ENCODE data around the gene MCM9. TPM values are rescaled to one million over a fixed set of nuclear protein-coding genes. Genes with fewer than 3 reads are reported as not detected.
A peak's percentile ranks its signal among the peaks of the same experiment; 100 is the strongest.

The MCM9 gene
- total and polyA plus RNA-seq, 2 of the 13 experiments (the other 11 are each of a cell fraction or from before 2014, with no cell fraction given), result 3.8 to 17.2 TPM

GRCh38 chr6:118893064-118893806, 41.7 kb downstream of the MCM9 start (continued):
- TF ChIP-seq, protein P1, sequence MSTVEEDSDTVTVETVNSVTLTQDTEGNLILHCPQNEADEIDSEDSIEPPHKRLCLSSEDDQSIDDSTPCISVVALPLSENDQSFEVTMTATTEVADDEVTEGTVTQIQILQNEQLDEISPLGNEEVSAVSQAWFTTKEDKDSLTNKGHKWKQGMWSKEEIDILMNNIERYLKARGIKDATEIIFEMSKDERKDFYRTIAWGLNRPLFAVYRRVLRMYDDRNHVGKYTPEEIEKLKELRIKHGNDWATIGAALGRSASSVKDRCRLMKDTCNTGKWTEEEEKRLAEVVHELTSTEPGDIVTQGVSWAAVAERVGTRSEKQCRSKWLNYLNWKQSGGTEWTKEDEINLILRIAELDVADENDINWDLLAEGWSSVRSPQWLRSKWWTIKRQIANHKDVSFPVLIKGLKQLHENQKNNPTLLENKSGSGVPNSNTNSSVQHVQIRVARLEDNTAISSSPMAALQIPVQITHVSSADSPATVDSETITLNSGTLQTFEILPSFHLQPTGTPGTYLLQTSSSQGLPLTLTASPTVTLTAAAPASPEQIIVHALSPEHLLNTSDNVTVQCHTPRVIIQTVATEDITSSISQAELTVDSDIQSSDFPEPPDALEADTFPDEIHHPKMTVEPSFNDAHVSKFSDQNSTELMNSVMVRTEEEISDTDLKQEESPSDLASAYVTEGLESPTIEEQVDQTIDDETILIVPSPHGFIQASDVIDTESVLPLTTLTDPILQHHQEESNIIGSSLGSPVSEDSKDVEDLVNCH (CRISPR knock-in tag; IDR thresholded peaks at IDR 0.05), result no peak
- TF ChIP-seq SNAPC2 (CRISPR knock-in tag; IDR thresholded peaks at IDR 0.05) (no peak), ZNF724P (CRISPR knock-in tag; IDR thresholded peaks at IDR 0.05; ENCODE audit: borderline replicate concordance) (no peak), ZNF761 (CRISPR knock-in tag; conservative IDR thresholded peaks at IDR 0.05) (no peak), ZNF512 (CRISPR knock-in tag; IDR thresholded peaks at IDR 0.05) (peak; percentile 78; the same call in 1 of the 2 replicates), KAT8 (CRISPR knock-in tag; IDR thresholded peaks at IDR 0.05) (no peak), DR1 (CRISPR knock-in tag; IDR thresholded peaks at IDR 0.05) (no peak), KLF15 (CRISPR knock-in tag; IDR thresholded peaks at IDR 0.05; ENCODE audit: borderline replicate concordance) (0 out of 2 replicates have a peak, but pooled peaks have one; percentile 12), NR1H2 (CRISPR knock-in tag; IDR thresholded peaks at IDR 0.05; ENCODE audit: borderline replicate concordance, low read depth) (no peak), FOXP1 (IDR thresholded peaks at IDR 0.05) (no peak), FOXP1 (CRISPR knock-in tag; IDR thresholded peaks at IDR 0.05) (no peak), ZNF576 (CRISPR knock-in tag; IDR thresholded peaks at IDR 0.05) (no peak)
- TF ChIP-seq, protein P2, sequence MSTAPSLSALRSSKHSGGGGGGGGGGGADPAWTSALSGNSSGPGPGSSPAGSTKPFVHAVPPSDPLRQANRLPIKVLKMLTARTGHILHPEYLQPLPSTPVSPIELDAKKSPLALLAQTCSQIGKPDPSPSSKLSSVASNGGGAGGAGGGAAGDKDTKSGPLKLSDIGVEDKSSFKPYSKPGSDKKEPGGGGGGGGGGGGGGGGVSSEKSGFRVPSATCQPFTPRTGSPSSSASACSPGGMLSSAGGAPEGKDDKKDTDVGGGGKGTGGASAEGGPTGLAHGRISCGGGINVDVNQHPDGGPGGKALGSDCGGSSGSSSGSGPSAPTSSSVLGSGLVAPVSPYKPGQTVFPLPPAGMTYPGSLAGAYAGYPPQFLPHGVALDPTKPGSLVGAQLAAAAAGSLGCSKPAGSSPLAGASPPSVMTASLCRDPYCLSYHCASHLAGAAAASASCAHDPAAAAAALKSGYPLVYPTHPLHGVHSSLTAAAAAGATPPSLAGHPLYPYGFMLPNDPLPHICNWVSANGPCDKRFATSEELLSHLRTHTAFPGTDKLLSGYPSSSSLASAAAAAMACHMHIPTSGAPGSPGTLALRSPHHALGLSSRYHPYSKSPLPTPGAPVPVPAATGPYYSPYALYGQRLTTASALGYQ (CRISPR knock-in tag; IDR thresholded peaks at IDR 0.05), result no peak
- TF ChIP-seq, protein P3, sequence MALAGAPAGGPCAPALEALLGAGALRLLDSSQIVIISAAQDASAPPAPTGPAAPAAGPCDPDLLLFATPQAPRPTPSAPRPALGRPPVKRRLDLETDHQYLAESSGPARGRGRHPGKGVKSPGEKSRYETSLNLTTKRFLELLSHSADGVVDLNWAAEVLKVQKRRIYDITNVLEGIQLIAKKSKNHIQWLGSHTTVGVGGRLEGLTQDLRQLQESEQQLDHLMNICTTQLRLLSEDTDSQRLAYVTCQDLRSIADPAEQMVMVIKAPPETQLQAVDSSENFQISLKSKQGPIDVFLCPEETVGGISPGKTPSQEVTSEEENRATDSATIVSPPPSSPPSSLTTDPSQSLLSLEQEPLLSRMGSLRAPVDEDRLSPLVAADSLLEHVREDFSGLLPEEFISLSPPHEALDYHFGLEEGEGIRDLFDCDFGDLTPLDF (CRISPR knock-in tag; IDR thresholded peaks at IDR 0.05), result no peak
- TF ChIP-seq, protein P4, sequence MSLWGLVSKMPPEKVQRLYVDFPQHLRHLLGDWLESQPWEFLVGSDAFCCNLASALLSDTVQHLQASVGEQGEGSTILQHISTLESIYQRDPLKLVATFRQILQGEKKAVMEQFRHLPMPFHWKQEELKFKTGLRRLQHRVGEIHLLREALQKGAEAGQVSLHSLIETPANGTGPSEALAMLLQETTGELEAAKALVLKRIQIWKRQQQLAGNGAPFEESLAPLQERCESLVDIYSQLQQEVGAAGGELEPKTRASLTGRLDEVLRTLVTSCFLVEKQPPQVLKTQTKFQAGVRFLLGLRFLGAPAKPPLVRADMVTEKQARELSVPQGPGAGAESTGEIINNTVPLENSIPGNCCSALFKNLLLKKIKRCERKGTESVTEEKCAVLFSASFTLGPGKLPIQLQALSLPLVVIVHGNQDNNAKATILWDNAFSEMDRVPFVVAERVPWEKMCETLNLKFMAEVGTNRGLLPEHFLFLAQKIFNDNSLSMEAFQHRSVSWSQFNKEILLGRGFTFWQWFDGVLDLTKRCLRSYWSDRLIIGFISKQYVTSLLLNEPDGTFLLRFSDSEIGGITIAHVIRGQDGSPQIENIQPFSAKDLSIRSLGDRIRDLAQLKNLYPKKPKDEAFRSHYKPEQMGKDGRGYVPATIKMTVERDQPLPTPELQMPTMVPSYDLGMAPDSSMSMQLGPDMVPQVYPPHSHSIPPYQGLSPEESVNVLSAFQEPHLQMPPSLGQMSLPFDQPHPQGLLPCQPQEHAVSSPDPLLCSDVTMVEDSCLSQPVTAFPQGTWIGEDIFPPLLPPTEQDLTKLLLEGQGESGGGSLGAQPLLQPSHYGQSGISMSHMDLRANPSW (CRISPR knock-in tag; IDR thresholded peaks at IDR 0.05; ENCODE audit: borderline replicate concordance), result peak; percentile 41; the same call in 1 of the 2 replicates
